8988T (cell line): ENCODE results near the gene HACL1.

Source experiments
- DNase-seq: peaks from one replicate; pipeline ENCODE4 v3.0.0; 2011

The HACL1 gene

GRCh38 chr3:15521573-15521965, 79.8 kb downstream of the HACL1 start, which contains the start of gene COLQ:
TSS of gene COLQ (minus strand) at chr3:15521706. CDS start at chr3:15521625, 81 bp downstream.
- DNase-seq = no peak

GRCh38 chr3:15520804-15521572, 80.4 kb downstream of the HACL1 start:
- DNase-seq = no peak

GRCh38 chr3:15520185-15520584, 81.2 kb downstream of the HACL1 start:
- no peak for DNase-seq

- no peak for DNase-seq
Measured at GRCh38 chr3:15519096-15519495, 82.3 kb downstream of the HACL1 start.

- DNase-seq = no peak
Measured at GRCh38 chr3:15514663-15515340, 86.6 kb downstream of the HACL1 start.

GRCh38 chr3:15513810-15514662, 87.3 kb downstream of the HACL1 start:
- no peak for DNase-seq

GRCh38 chr3:15513116-15513515, 88.3 kb downstream of the HACL1 start:
- DNase-seq = no peak

- no peak for DNase-seq
Measured at GRCh38 chr3:15512166-15512565, 89.2 kb downstream of the HACL1 start.

- no peak for DNase-seq
Measured at GRCh38 chr3:15511156-15511555, 90.2 kb downstream of the HACL1 start.
